Activated CD4-positive, alpha-beta T cell treated with anti-CD3 and anti-CD28 coated beads for 1 hour (primary cell): ENCODE measurements around the gene GRID1.
"Not testable (repeated sequence)": the region's sequence is repeated elsewhere in the genome, so short reads cannot be mapped to it uniquely, and the experiment has no call there.

Experiments
- DNase-seq: peaks from one replicate; pipeline ENCODE4 v3.0.0-alpha.2; 2020

The GRID1 gene

DNA sequence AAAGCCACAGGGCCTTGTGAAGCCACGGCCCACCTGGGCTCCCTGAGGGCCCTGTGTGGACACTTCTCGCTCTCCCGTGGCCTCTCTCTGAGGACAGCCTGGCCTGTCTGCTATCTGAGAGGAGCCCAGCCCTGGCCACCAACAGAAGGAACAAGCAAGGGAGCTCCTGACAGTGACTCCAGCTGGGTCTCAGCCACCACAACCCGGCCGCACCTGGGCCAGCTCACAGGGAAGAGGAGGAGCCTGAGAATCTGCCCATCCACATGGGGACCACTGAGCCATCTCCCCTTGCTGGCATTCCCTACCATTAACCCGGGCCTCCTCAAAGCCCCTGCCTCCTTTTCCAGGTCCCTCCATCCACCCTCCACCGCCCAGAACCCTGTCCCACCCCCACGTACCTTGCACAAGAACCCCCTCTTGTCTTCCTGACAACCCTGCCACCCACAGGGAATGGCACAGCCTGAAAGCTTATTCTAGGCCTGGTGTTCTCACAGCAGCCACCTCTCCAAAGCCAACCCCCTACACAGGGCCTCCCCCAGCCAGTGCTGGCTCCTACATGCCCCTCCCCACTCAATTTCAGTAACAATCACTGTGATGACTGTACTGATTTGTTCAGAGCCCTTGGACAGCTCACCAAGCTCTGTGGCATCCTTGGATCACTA, 120.2 kb downstream of the GRID1 start:
- no peak for DNase-seq

GRCh38 chr10:86245015-86245394, 121.6 kb downstream of the GRID1 start:
- DNase-seq: no peak

- DNase-seq: no peak
These were observed 122.1 kb downstream of the GRID1 start for GRCh38 chr10:86244297-86245014.

DNA sequence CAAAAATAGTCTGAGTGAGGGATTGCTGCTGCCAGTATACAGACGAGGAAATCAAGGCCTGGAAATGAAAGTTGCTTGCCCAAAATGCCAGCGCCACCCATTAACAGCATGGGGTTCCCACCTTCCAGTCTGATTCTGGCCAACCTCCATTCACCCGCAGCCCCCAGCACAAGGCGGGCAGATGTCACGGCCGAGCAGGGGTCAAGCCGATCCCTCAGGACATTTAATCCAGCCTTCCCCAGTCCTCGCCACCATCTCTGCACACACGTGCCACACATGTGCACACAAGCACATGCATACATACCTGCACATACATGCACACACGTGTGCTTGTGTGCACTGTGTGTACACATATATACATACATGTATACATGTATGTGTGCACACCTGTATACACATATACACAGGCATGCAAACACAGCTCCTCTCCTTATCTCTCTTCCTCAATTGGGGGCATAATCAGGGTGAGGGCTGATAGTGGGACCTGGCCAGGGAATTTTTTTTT, 122.9 kb downstream of the GRID1 start:
- DNase-seq: no peak

DNA sequence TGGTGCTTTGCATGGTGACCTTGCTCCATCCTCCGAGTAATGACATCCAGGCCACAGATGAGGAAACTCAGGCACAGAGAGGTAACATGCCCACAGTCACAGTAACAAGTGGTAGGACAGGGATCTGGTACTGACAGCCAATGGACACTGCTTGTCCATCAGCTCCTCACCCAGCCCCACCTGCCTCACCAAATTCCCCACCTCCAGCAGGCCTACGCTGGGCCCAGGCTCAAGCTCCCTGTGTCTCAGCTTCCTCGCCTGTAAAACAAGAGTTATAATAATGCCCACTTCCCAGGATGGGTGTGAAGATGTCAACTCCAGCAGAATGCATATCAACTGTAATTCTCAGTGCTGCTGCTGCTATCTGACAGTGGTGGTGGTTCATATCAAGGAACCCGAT, 123.8 kb downstream of the GRID1 start:
- no peak for DNase-seq

DNA sequence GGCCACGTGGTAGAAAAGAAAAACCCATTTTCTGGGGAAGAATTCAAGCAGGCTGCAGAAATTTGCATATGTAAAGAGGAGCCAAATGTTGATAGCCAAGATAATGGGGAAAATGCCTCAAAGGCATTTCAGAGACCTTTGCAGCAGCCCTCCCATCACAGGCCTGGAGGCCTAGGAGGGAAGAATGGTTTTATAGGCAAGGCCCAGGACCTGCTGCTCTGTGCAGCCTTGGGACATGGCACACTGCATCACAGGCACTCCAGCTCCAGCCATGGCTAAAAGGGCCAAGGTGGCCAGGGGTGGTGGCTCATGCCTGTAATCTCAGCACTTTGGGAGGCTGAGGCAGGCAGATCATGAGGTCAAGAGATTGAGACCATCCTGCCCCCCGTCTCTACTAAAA, 128.5 kb downstream of the GRID1 start:
- not testable (repeated sequence) for DNase-seq

DNA sequence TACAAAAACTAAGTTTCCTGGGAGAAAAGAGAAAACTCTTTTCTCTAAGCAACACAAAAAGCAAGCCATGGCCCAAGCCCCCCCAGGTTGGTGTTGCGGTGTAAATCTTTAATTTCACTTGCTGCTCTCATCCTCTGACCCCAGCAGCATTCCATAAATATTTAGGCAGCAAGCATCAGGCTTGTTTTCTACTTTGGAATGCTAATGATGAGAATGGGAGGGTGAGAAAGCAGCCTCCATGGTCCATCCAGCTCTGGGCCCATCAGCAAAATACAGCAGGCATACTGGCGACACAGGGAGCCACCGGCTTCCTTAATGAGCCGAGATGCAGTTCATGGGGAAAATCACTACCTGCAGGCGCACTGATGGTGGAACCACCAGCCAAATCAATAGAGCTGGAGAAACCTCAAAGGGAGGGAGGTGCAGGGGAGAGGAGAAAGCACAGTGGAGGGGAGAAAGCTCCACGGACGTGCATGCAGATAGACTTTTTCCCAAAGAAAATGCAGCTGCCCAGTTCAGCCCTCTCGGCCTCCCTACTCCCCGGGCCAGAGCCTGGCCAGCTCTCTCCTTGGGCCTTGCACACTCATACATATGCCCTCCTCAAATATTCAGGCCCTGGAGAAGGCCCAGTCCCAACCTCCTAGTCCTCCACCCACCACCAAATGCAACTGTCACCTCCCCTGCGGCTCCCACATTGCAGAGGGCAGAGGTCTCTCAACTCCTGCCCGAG, 131.9 kb downstream of the GRID1 start:
- no peak for DNase-seq

DNA sequence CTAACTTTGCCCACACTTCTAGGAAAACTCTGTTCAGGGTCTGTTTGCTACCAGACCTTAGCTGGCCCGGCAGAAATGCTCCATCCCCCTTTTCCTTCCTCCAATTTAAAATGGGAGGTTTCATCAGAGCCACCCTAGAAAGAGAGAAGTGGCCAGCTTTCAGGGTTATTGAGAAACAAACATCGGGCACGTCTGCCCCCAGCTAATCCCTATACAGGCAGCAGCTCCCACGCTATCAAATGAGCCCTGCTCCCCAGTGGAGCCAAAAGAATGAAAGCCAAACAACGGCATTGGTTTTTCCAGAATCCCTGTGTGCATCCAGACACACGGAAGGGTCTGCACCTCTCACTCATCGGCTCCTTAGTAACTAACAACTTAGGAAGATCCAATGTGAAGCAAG, 132.5 kb downstream of the GRID1 start:
- no peak for DNase-seq

DNA sequence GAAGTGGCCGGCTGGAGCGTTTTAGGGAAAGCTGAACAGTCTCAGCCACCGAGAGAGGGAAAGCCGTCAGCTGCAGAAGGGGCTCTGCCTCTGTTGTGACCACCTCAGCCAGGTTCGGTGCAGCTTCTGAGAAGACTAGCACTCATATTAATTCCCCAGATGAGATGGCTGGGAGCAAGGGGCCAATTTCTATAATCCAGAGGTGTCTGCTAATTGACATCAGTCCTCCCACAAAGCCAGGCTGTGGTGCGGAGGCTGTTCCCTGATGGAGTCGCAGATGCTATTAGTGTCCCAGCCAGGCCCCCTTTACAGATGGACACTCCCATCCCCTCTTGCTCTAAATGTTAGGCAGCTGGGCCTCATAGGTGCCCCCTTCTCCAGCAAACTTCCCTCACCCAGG, 133.5 kb downstream of the GRID1 start:
- DNase-seq: no peak

DNA sequence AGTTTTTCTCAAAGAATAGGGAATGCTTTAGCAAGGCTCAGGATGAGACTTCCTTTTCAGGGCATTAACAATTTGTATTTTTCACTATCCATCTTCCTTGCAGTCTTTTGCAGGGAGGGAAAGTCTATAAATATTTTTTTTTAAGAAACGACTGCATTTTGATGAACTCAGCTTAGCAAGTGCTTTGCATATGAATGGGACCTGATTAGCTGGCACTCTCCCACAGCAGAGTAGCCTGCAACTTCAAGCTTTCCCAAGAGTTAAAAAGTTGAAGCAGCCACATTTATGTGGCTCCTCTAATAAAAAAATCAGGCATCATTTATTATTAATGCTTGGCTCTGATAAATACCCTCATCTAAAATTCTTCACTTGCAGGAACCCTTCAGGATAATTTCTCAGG, 134.0 kb downstream of the GRID1 start:
- no peak for DNase-seq

DNA sequence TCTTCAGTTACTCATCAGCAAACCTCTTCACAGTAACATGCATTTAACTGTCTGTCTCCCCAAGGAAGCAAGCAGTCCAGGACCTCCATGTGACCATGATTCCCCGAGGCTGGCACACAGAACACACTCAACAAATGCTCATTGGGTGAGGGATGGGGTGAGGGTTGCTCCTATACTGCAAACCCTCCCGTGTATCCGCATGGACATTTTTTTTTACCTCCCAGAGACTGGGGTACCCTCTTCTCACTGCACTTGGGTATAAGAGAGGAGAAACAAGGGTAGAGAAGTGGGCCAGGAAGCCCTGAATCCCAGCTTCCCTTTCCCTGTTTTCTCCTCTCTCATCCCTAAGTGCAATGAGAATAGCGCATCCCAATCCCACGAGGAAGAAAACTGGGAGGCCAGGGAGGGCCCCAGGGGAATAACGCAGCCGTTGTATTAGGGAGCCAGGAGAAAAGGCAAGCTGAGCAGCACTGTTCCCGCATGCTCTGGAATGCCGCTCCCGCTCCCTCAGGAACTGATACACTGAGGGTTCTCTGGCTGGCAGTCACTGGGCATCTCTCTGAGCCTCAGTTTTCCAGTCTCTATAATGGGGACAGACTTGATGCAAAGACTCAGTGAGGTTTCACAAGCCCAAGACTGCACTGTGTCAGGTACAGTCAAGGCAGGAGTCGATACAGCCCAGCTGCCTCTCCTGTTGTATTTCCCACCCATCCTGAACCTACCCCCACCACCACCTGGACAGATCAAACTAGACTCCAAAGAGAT, 134.6 kb downstream of the GRID1 start:
- DNase-seq: no peak

- DNase-seq: no peak
These were observed 135.9 kb downstream of the GRID1 start for GRCh38 chr10:86230557-86231180.

GRCh38 chr10:86229811-86230556, 136.6 kb downstream of the GRID1 start:
- DNase-seq: no peak

GRCh38 chr10:86229376-86229775, 137.2 kb downstream of the GRID1 start:
- DNase-seq: no peak

DNA sequence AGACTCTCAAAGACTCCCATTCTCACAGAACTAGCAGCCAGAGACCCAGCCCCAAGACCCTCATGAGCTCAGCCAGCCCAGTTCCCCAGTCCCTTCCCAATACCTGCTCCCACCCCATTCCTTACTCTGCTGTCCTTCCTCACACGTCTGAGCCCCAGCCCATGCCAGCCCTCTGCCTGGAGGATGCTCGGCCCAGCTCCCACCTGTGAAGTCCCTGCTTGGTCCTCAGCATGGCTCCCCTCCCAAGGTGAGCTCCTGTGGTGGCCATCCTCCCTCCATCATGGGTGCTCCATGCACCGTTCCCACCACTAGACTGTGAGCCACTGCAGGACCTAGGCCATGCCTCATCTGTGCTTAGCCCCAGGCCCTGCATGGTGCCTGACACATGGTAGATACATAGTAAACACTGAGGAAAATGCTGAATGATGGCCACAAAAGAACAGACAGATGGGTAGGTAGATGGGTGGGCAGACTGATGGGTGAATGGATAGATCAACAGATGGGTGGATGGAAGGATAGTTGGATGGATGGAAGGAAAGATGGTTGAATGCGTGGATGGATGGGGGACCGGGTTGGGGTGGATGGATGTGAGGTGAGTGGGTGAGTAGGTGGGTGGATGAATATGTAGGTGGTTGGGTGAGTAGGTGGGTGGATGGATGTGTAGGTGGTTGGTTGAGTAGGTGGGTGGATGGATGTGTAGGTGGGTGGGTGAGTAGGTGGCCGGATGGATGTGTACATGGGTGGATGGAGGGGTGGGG, 138.9 kb downstream of the GRID1 start:
- no peak for DNase-seq

GRCh38 chr10:86226781-86227201, 139.8 kb downstream of the GRID1 start:
- DNase-seq: no peak

DNA sequence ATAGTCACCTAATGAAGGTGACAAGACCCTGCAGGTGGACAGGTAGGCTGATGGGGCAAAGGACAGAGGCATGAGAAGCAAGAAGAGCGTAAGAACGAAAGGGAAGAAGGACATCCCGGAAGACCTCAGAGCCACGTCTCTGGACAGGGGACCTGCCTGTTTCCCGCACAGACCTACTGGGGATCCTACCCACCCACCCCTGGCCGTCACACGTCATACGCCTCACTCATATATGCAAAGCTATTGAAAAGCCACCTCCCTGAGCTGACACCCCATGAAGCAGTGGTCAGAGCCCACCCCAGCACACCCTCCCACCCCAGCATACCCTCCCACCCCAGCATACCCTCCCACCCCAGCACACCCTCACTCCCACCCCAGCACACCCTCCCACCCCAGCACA, 140.6 kb downstream of the GRID1 start:
- DNase-seq: no peak

DNA sequence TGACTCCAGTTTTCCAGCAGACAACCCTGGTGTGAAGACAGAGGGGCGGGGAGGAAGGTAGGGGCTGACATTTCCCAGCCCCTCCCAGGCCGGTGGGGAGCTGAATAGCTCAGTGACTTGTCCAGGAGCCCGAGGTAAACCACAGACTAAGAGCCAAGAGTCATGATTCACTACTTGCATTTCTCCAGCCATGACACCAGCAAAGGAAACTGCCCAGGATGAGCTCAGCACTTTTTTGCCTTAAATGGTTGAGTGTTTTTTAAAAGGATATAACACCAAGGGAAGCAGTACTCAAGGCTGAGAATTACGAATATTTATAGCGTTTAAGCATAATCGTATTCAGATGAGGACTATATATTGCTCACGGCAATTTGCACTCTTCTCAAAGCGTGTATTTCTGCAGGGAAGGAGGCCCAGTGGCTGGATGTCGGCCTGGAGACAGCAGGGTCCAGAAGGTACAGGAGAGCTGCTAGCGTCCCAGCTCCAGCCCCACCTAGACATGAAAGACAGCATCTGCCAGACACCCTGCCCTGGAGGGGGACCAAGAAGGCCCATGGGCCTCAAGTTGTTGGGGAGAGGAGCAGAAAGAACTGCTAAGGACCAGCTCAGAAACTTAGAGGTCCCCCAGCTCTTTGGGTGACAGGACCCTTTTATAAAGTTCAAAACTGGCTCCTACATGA, 141.4 kb downstream of the GRID1 start:
- DNase-seq: no peak

DNA sequence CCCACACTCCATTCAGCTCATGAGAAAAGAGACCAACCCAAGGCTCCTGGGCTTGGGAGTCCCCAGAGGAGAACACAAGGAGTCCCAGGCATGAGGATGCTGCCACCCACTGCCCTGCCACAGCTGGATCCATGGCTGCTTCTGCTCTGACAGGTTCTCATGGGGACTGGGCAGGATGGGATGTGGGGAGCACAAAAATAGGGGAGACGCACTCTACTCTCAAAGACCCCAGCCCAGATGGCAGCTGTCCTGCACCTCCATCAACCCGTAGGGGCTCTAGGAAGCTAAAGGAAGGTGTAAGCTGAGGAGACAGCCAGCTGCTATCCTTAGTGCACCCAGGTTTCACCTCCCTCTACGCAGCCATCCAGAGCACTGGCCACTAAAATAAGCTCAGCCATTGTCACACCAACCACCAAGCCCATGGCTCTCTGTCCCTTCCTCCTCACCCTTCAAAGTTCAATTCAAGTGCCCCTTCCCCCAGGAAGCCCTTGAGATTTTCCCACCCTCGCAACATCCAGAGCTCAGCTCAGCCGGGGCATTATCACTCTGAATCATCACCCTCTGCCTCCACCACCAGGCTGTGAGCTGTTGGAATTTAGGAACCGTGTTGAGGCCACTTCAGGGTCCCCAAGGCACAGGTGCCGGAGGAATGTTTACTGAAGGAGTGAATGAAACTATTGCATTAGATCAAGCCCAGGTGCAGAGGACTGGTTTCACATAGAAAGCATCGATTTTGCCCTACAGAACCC, 142.1 kb downstream of the GRID1 start:
- DNase-seq: no peak

DNA sequence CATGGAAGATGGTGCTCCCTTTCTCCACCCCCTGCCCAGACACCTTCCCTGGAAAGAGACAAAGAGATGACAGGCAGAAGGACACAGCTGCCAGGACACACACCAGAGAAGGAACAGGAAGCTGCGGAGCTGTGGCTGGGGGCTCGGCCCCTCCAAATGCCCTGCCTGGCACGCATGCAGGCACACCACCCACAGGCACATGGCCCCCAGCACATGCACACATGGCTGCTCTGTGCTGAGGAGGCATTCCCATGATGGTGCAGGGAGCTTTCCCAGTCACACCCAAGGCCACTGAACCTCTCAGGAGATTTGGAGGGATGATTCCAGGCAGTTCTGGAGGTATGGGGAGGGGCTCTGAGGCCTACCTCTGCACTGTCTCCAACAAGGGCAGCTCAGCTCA, 143.3 kb downstream of the GRID1 start:
- DNase-seq: no peak
